ENCODE measurements around the gene C16orf96.

The C16orf96 gene

DNA sequence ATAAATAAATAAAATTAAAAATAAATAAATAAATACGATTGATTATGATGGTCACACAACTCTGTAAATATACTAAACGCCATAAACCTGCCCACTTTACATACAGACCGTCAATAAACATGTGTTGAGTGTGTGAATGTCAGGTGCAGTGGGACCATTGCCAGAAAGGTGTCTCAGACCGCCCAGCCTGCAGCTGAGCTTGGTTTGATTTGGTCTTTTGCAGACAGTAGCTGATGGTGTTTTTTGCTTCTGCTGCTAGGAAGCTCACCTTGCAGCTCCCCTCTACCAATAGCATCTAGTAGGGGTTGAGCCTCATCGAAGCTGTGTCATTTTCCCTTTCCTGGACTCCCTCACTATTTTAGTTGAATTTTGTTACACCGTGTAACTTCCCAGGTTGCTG, 35.1 kb downstream of the C16orf96 start:
- H3K27ac ChIP-seq (ENCODE audit: low read depth, low read length, poor library complexity, severe bottlenecking) = no peak overlapping the region

GRCh38 chr16:4591706-4592470, 35.7 kb downstream of the C16orf96 start:
- no peak overlapping the region for H2AFZ ChIP-seq (ENCODE audit: low read length)
- H3K4me1 ChIP-seq (ENCODE audit: insufficient read depth, low read length, severe bottlenecking) = no peaks in the 10 kb centered on the region
- no peak overlapping the region for H3K4me2 ChIP-seq (ENCODE audit: low read length)
- no peaks in the 10 kb centered on the region for H3F3A ChIP-seq (ENCODE audit: insufficient read depth, low read length)
- no peaks in the 10 kb centered on the region; the same call in 1 of the 2 replicates for H3K36me3 ChIP-seq (ENCODE audit: insufficient read depth, low read length)
- H3K9me2 ChIP-seq (ENCODE audit: low read depth, low read length) = no peaks in the 10 kb centered on the region
- H3K79me2 ChIP-seq (ENCODE audit: insufficient read depth, low read length) = no peaks in the 10 kb centered on the region
- no peak overlapping the region for H3K4me3 ChIP-seq (ENCODE audit: low read depth, low read length, poor library complexity, severe bottlenecking)
- H4K20me1 ChIP-seq (ENCODE audit: insufficient read depth, low read length) = no peaks in the 10 kb centered on the region
- no peak overlapping the region for H3K9ac ChIP-seq (ENCODE audit: low read length)
- H3K27ac ChIP-seq (ENCODE audit: low read depth, low read length, poor library complexity, severe bottlenecking) = no peak overlapping the region
- H3K27me3 ChIP-seq (ENCODE audit: insufficient read depth, low read length) = peaks cover 29% of the 10 kb centered on the region
- TF ChIP-seq CTCF (IDR thresholded peaks at IDR 0.05; ENCODE audit: low read length) (no peak), EZH2 (IDR thresholded peaks at IDR 0.05; ENCODE audit: borderline replicate concordance, low read length) (no peak)
- H3K9me3 ChIP-seq (ENCODE audit: low read length) = 0 out of 2 replicates have a peak, but pooled peaks cover 5% of the 10 kb centered on the region

More for the DNA sequence above, 35.1 kb downstream of the C16orf96 start:
- Histone ChIP-seq H3K4me1 (ENCODE audit: insufficient read depth, low read length, severe bottlenecking) (no peaks in the 10 kb centered on the region), H2AFZ (ENCODE audit: low read length) (no peak overlapping the region), H3K9ac (ENCODE audit: low read length) (no peak overlapping the region), H3K9me2 (ENCODE audit: low read depth, low read length) (no peaks in the 10 kb centered on the region), H4K20me1 (ENCODE audit: insufficient read depth, low read length) (no peaks in the 10 kb centered on the region), H3F3A (ENCODE audit: insufficient read depth, low read length) (no peaks in the 10 kb centered on the region), H3K27me3 (ENCODE audit: insufficient read depth, low read length) (peaks cover 28% of the 10 kb centered on the region), H3K4me3 (ENCODE audit: low read depth, low read length, poor library complexity, severe bottlenecking) (no peak overlapping the region), H3K9me3 (ENCODE audit: low read length) (0 out of 2 replicates have a peak, but pooled peaks cover 5% of the 10 kb centered on the region), H3K4me2 (ENCODE audit: low read length) (no peak overlapping the region), H3K36me3 (ENCODE audit: insufficient read depth, low read length) (no peaks in the 10 kb centered on the region; the same call in 1 of the 2 replicates), H3K79me2 (ENCODE audit: insufficient read depth, low read length) (no peaks in the 10 kb centered on the region)
- TF ChIP-seq EZH2 (IDR thresholded peaks at IDR 0.05; ENCODE audit: borderline replicate concordance, low read length) = no peak
- no peak for TF ChIP-seq CTCF (IDR thresholded peaks at IDR 0.05; ENCODE audit: low read length)

DNA sequence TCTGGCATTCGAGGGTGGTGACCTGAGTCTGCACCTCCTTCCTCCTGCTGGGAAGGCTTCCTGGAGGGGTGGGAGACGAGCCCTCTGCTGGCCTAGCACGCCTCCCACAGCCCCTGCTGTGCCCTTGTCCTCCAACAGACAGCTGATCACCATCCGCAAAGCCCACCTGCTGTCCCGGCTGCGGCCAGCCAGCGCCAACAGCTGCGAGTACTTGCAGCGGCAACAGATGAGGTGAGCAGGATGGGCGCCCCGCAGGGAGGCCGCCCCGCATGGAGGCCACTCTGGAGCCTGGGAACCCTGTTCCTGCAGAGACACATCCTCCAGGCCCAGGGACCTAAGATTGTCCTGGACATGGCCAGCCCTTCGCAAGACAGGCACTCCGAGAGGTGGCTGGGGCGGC, 36.9 kb downstream of the C16orf96 start:
- H4K20me1 ChIP-seq (ENCODE audit: insufficient read depth, low read length) = no peaks in the 10 kb centered on the region
- H3K9me3 ChIP-seq (ENCODE audit: low read length) = 0 out of 2 replicates have a peak, but pooled peaks cover 2% of the 10 kb centered on the region
- TF ChIP-seq EZH2 (IDR thresholded peaks at IDR 0.05; ENCODE audit: borderline replicate concordance, low read length) (no peak), CTCF (IDR thresholded peaks at IDR 0.05; ENCODE audit: low read length) (no peak)
- H2AFZ ChIP-seq (ENCODE audit: low read length) = no peak overlapping the region
- H3K36me3 ChIP-seq (ENCODE audit: insufficient read depth, low read length) = no peaks in the 10 kb centered on the region; the same call in 1 of the 2 replicates
- no peaks in the 10 kb centered on the region for H3K4me1 ChIP-seq (ENCODE audit: insufficient read depth, low read length, severe bottlenecking)
- no peak overlapping the region for H3K4me3 ChIP-seq (ENCODE audit: low read depth, low read length, poor library complexity, severe bottlenecking)
- H3K9ac ChIP-seq (ENCODE audit: low read length) = no peak overlapping the region
- H3K79me2 ChIP-seq (ENCODE audit: insufficient read depth, low read length) = no peaks in the 10 kb centered on the region
- H3K9me2 ChIP-seq (ENCODE audit: low read depth, low read length) = no peaks in the 10 kb centered on the region
- H3F3A ChIP-seq (ENCODE audit: insufficient read depth, low read length) = no peaks in the 10 kb centered on the region
- H3K27ac ChIP-seq (ENCODE audit: low read depth, low read length, poor library complexity, severe bottlenecking) = no peak overlapping the region
- no peak overlapping the region for H3K4me2 ChIP-seq (ENCODE audit: low read length)
- H3K27me3 ChIP-seq (ENCODE audit: insufficient read depth, low read length) = peaks cover 29% of the 10 kb centered on the region

Measured in OCI-LY1 (cell line).